GM23338 (cell line): Measurements from ENCODE around the gene KDM7A. TPM values are rescaled to one million over a fixed set of nuclear protein-coding genes. Genes with fewer than 3 reads are reported as not detected.

Experiments
- ATAC-seq: fragments of 200-7000 bp; cut with Tn5 transposase; 3 replicates; pipeline ENCODE4 v1.9.1; 2020
- DNase-seq: peaks from one replicate; pipeline ENCODE4 v3.0.0-alpha.2; 2015; ENCODE audit warnings: low spot score
- H2AFZ ChIP-seq: fragments of 200-600 bp; sonication (generic); 2 replicates; pipeline ENCODE4 v1.8.0; 2016; ENCODE audit warnings: antibody characterized with exemption, mild to moderate bottlenecking, moderate library complexity
- H3F3A ChIP-seq: fragments of 200-600 bp; sonication (generic); replicated peaks from 2 replicates; pipeline ENCODE4 v1.8.0; 2017; ENCODE audit warnings: antibody characterized with exemption, mixed run types, low read depth
- H3K27ac ChIP-seq: fragments of 200-600 bp; sonication (generic); 2 replicates; pipeline ENCODE4 v1.6.1; 2016; ENCODE audit warnings: low read depth
- H3K27me3 ChIP-seq: fragments of 200-600 bp; sonication (generic); 2 replicates; pipeline ENCODE4 v1.8.0; 2016; ENCODE audit warnings: mild to moderate bottlenecking, mixed run types, moderate library complexity; ENCODE audit not compliant: insufficient read depth
- H3K36me3 ChIP-seq: fragments of 200-600 bp; sonication (generic); 2 replicates; pipeline ENCODE4 v1.8.0; 2016; ENCODE audit warnings: mild to moderate bottlenecking; ENCODE audit not compliant: insufficient read depth
- H3K4me1 ChIP-seq: fragments of 200-600 bp; sonication (generic); 2 replicates; pipeline ENCODE4 v1.8.0; 2016; ENCODE audit warnings: mild to moderate bottlenecking, moderate library complexity; ENCODE audit not compliant: insufficient read depth
- H3K4me2 ChIP-seq: fragments of 200-600 bp; sonication (generic); 2 replicates; pipeline ENCODE4 v1.7.1; 2017; ENCODE audit warnings: mixed run types
- H3K4me3 ChIP-seq: fragments of 200-600 bp; sonication (generic); 2 replicates; pipeline ENCODE4 v1.6.1; 2016; ENCODE audit warnings: mixed run types
- H3K79me2 ChIP-seq: fragments of 200-600 bp; sonication (generic); replicated peaks from 2 replicates; pipeline ENCODE4 v1.8.0; 2017; ENCODE audit warnings: mild to moderate bottlenecking; ENCODE audit not compliant: insufficient read depth
- H3K9me2 ChIP-seq: fragments of 200-600 bp; sonication (generic); 2 replicates; pipeline ENCODE4 v1.8.0; 2017; ENCODE audit not compliant: insufficient read depth
- H4K20me1 ChIP-seq: fragments of 200-600 bp; sonication (generic); replicated peaks from 2 replicates; pipeline ENCODE4 v1.8.0; 2017; ENCODE audit warnings: mild to moderate bottlenecking; ENCODE audit not compliant: insufficient read depth
- H3K27ac Mint-ChIP-seq: 2 replicates; pipeline ENCODE4 v1.8.0; 2020; ENCODE audit warnings: inconsistent platforms, mild to moderate bottlenecking, moderate library complexity, mixed read lengths
- H3K27me3 Mint-ChIP-seq: 3 replicates; pipeline ENCODE4 v1.8.0; 2022; ENCODE audit warnings: low read depth, mild to moderate bottlenecking, moderate library complexity, mixed read lengths, inconsistent platforms; ENCODE audit not compliant: insufficient read depth, poor library complexity
- H3K36me3 Mint-ChIP-seq: 3 replicates; pipeline ENCODE4 v1.8.0; 2021; ENCODE audit warnings: low read depth, mild to moderate bottlenecking, inconsistent platforms, moderate library complexity, mixed read lengths
- H3K4me1 Mint-ChIP-seq: 3 replicates; pipeline ENCODE4 v1.8.0; 2020; ENCODE audit warnings: mild to moderate bottlenecking, inconsistent platforms, mixed read lengths
- H3K4me3 Mint-ChIP-seq: 3 replicates; pipeline ENCODE4 v1.8.0; 2021; ENCODE audit warnings: moderate library complexity, mild to moderate bottlenecking, inconsistent platforms, mixed read lengths
- H3K9me3 Mint-ChIP-seq: 3 replicates; pipeline ENCODE4 v1.8.0; 2020; ENCODE audit warnings: moderate library complexity, mild to moderate bottlenecking, inconsistent platforms, mixed read lengths
- CREB1 ChIP-seq: fragments of 250-450 bp; sonication (Bioruptor Pico); IDR thresholded peaks from 2 replicates; pipeline ENCODE4 v1.5.0; 2020; ENCODE audit warnings: low read depth, mild to moderate bottlenecking, moderate library complexity
- EZH2 ChIP-seq: fragments of 200-600 bp; sonication (generic); IDR thresholded peaks from one replicate; pipeline ENCODE4 v1.8.0; 2017; ENCODE audit warnings: antibody characterized with exemption, mild to moderate bottlenecking, low read depth; ENCODE audit not compliant: unreplicated experiment
- EZH2phosphoT487 ChIP-seq: fragments of 200-600 bp; sonication (generic); IDR thresholded peaks from one replicate; pipeline ENCODE4 v1.8.1; 2018; ENCODE audit warnings: antibody characterized with exemption; ENCODE audit not compliant: unreplicated experiment
- JUNB ChIP-seq: IDR thresholded peaks from one replicate; pipeline ENCODE4 v1.6.1; 2016; ENCODE audit warnings: antibody characterized with exemption; ENCODE audit not compliant: unreplicated experiment
- NANOG ChIP-seq: IDR thresholded peaks from 2 replicates; pipeline ENCODE4 v1.6.1; 2016; ENCODE audit warnings: antibody characterized with exemption, borderline replicate concordance
- POLR2AphosphoS5 ChIP-seq: IDR thresholded peaks from 2 replicates; pipeline ENCODE4 v1.6.1; 2016; ENCODE audit warnings: antibody characterized with exemption, low read depth
- STAT1 ChIP-seq: IDR thresholded peaks from one replicate; pipeline ENCODE4 v1.6.1; 2016; ENCODE audit warnings: antibody characterized with exemption; ENCODE audit not compliant: unreplicated experiment
- ZNF114 ChIP-seq: fragments of 250-450 bp; sonication (Bioruptor Pico); IDR thresholded peaks from 2 replicates; pipeline ENCODE4 v1.5.0; 2020; ENCODE audit warnings: mild to moderate bottlenecking, moderate library complexity
- ZNF331 ChIP-seq: fragments of 250-450 bp; sonication (Bioruptor Pico); IDR thresholded peaks from 2 replicates; pipeline ENCODE4 v1.5.0; 2020; ENCODE audit warnings: low read depth, mild to moderate bottlenecking, moderate library complexity
- polyA plus RNA-seq: library from polyadenylated mRNA; unstranded; fragments of >200 nt; fragmentation: Nextera tagmentation; extraction: Ambion mirVana; gene quantifications from 2 replicates; pipeline ENCODE4 v1.2.1, GENCODE V29; 2016
- total RNA-seq: library from RNA; depleted of rRNA; stranded (reverse); fragments of >200 nt; shearing (Covaris generic); gene quantifications from 2 replicates; pipeline ENCODE4 v1.2.3, GENCODE V29; 2014
- TF ChIP-seq, protein P1 (sequence below): IDR thresholded peaks from one replicate; pipeline ENCODE4 v1.6.1; 2018; ENCODE audit warnings: antibody characterized with exemption; ENCODE audit not compliant: unreplicated experiment
- TF ChIP-seq, protein P2 (sequence below): fragments of 250-450 bp; sonication (Bioruptor Pico); IDR thresholded peaks from 2 replicates; pipeline ENCODE4 v1.5.0; 2020; ENCODE audit warnings: mild to moderate bottlenecking, moderate library complexity
- TF ChIP-seq, protein P3 (sequence below): IDR thresholded peaks from 2 replicates; pipeline ENCODE4 v1.6.1; 2016; ENCODE audit warnings: antibody characterized with exemption
- TF ChIP-seq, protein P4 (sequence below), 2 experiments: fragments of 200-600 bp in 1 of 2; sonication (generic) in 1 of 2; conservative IDR thresholded peaks; 2 replicates each; pipeline versions ENCODE4 v1.5.1 to v1.6.1; 2016 to 2017; ENCODE audit warnings: antibody characterized with exemption in 2 of 2, low read depth in 2 of 2, mild to moderate bottlenecking in 2 of 2, moderate library complexity in 1 of 2

KDM7A gene
- total and polyA plus RNA-seq, 2 experiments from 2014 or later = 2.3 to 10.8 TPM

DNA sequence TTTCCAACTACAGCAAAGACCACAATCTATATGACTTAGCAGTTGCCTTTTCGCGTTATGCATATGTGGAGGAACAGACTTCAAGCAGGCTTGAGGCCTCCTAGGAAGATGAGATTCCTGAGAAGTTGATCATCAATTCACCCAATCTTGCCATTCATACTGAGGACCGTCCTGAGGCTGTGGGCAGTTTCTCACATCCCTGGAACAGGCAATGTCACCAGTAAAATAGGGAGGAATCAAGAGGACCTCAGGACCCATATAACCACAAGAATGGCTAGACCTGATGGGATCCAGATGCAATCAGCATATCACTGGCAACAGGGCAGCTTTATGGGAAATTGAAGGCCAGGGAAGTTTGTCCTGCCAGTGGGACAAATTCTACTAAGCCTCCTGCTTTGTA lies 17.3 kb downstream of the KDM7A start:
- peaks cover 49% of the 10 kb centered on the region for H3K79me2 ChIP-seq
- no peak overlapping the region for H3K27ac ChIP-seq
- peaks cover 21% of the 10 kb centered on the region for H3K4me1 ChIP-seq
- peak; percentile 17; the same call in 1 of the 3 replicates for ATAC-seq
- no peaks in the 10 kb centered on the region for H3F3A ChIP-seq
- H3K4me3 Mint-ChIP-seq = no peak overlapping the region
- DNase-seq = no peak
- H3K9me3 Mint-ChIP-seq = no peaks in the 10 kb centered on the region
- H3K36me3 ChIP-seq = no peaks in the 10 kb centered on the region
- no peak overlapping the region for H3K4me3 ChIP-seq
- peaks cover 35% of the 10 kb centered on the region for H3K4me1 Mint-ChIP-seq
- H3K27me3 ChIP-seq = no peaks in the 10 kb centered on the region
- no peaks in the 10 kb centered on the region; the same call in 1 of the 2 replicates for H4K20me1 ChIP-seq
- no peaks in the 10 kb centered on the region for H3K36me3 Mint-ChIP-seq
- H3K27ac Mint-ChIP-seq = no peak overlapping the region
- peaks cover 2% of the 10 kb centered on the region for H3K27me3 Mint-ChIP-seq
- 0 out of 2 replicates have a peak overlapping the region, but pooled peaks have one; percentile 48 for H3K4me2 ChIP-seq
- H2AFZ ChIP-seq = no peak overlapping the region
- H3K9me2 ChIP-seq = no peaks in the 10 kb centered on the region
- TF ChIP-seq, protein P1, sequence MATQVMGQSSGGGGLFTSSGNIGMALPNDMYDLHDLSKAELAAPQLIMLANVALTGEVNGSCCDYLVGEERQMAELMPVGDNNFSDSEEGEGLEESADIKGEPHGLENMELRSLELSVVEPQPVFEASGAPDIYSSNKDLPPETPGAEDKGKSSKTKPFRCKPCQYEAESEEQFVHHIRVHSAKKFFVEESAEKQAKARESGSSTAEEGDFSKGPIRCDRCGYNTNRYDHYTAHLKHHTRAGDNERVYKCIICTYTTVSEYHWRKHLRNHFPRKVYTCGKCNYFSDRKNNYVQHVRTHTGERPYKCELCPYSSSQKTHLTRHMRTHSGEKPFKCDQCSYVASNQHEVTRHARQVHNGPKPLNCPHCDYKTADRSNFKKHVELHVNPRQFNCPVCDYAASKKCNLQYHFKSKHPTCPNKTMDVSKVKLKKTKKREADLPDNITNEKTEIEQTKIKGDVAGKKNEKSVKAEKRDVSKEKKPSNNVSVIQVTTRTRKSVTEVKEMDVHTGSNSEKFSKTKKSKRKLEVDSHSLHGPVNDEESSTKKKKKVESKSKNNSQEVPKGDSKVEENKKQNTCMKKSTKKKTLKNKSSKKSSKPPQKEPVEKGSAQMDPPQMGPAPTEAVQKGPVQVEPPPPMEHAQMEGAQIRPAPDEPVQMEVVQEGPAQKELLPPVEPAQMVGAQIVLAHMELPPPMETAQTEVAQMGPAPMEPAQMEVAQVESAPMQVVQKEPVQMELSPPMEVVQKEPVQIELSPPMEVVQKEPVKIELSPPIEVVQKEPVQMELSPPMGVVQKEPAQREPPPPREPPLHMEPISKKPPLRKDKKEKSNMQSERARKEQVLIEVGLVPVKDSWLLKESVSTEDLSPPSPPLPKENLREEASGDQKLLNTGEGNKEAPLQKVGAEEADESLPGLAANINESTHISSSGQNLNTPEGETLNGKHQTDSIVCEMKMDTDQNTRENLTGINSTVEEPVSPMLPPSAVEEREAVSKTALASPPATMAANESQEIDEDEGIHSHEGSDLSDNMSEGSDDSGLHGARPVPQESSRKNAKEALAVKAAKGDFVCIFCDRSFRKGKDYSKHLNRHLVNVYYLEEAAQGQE = no peak
- TF ChIP-seq ZNF331 (CRISPR knock-in tag) (no peak), CREB1 (CRISPR knock-in tag) (no peak), STAT1 (no peak), POLR2AphosphoS5 (no peak), EZH2phosphoT487 (no peak), JUNB (no peak), NANOG (no peak), EZH2 (no peak), ZNF114 (CRISPR knock-in tag) (no peak)
- TF ChIP-seq, protein P2, sequence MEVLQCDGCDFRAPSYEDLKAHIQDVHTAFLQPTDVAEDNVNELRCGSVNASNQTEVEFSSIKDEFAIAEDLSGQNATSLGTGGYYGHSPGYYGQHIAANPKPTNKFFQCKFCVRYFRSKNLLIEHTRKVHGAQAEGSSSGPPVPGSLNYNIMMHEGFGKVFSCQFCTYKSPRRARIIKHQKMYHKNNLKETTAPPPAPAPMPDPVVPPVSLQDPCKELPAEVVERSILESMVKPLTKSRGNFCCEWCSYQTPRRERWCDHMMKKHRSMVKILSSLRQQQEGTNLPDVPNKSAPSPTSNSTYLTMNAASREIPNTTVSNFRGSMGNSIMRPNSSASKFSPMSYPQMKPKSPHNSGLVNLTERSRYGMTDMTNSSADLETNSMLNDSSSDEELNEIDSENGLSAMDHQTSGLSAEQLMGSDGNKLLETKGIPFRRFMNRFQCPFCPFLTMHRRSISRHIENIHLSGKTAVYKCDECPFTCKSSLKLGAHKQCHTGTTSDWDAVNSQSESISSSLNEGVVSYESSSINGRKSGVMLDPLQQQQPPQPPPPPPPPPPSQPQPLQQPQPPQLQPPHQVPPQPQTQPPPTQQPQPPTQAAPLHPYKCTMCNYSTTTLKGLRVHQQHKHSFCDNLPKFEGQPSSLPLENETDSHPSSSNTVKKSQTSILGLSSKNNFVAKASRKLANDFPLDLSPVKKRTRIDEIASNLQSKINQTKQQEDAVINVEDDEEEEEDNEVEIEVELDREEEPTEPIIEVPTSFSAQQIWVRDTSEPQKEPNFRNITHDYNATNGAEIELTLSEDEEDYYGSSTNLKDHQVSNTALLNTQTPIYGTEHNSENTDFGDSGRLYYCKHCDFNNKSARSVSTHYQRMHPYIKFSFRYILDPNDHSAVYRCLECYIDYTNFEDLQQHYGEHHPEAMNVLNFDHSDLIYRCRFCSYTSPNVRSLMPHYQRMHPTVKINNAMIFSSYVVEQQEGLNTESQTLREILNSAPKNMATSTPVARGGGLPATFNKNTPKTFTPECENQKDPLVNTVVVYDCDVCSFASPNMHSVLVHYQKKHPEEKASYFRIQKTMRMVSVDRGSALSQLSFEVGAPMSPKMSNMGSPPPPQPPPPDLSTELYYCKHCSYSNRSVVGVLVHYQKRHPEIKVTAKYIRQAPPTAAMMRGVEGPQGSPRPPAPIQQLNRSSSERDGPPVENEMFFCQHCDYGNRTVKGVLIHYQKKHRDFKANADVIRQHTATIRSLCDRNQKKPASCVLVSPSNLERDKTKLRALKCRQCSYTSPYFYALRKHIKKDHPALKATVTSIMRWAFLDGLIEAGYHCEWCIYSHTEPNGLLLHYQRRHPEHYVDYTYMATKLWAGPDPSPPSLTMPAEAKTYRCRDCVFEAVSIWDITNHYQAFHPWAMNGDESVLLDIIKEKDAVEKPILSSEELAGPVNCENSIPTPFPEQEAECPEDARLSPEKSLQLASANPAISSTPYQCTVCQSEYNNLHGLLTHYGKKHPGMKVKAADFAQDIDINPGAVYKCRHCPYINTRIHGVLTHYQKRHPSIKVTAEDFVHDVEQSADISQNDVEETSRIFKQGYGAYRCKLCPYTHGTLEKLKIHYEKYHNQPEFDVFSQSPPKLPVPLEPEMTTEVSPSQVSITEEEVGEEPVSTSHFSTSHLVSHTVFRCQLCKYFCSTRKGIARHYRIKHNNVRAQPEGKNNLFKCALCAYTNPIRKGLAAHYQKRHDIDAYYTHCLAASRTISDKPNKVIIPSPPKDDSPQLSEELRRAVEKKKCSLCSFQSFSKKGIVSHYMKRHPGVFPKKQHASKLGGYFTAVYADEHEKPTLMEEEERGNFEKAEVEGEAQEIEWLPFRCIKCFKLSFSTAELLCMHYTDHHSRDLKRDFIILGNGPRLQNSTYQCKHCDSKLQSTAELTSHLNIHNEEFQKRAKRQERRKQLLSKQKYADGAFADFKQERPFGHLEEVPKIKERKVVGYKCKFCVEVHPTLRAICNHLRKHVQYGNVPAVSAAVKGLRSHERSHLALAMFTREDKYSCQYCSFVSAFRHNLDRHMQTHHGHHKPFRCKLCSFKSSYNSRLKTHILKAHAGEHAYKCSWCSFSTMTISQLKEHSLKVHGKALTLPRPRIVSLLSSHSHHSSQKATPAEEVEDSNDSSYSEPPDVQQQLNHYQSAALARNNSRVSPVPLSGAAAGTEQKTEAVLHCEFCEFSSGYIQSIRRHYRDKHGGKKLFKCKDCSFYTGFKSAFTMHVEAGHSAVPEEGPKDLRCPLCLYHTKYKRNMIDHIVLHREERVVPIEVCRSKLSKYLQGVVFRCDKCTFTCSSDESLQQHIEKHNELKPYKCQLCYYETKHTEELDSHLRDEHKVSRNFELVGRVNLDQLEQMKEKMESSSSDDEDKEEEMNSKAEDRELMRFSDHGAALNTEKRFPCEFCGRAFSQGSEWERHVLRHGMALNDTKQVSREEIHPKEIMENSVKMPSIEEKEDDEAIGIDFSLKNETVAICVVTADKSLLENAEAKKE = no peak
- TF ChIP-seq, protein P3, sequence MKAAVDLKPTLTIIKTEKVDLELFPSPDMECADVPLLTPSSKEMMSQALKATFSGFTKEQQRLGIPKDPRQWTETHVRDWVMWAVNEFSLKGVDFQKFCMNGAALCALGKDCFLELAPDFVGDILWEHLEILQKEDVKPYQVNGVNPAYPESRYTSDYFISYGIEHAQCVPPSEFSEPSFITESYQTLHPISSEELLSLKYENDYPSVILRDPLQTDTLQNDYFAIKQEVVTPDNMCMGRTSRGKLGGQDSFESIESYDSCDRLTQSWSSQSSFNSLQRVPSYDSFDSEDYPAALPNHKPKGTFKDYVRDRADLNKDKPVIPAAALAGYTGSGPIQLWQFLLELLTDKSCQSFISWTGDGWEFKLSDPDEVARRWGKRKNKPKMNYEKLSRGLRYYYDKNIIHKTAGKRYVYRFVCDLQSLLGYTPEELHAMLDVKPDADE = no peak
- TF ChIP-seq, protein P4, sequence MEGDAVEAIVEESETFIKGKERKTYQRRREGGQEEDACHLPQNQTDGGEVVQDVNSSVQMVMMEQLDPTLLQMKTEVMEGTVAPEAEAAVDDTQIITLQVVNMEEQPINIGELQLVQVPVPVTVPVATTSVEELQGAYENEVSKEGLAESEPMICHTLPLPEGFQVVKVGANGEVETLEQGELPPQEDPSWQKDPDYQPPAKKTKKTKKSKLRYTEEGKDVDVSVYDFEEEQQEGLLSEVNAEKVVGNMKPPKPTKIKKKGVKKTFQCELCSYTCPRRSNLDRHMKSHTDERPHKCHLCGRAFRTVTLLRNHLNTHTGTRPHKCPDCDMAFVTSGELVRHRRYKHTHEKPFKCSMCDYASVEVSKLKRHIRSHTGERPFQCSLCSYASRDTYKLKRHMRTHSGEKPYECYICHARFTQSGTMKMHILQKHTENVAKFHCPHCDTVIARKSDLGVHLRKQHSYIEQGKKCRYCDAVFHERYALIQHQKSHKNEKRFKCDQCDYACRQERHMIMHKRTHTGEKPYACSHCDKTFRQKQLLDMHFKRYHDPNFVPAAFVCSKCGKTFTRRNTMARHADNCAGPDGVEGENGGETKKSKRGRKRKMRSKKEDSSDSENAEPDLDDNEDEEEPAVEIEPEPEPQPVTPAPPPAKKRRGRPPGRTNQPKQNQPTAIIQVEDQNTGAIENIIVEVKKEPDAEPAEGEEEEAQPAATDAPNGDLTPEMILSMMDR (conservative IDR thresholded peaks at IDR 0.05; ENCODE audit: low read depth in 2 of 2) = no peak
